ENCODE measurements around the gene BARHL1.

The BARHL1 gene

GRCh38 chr9:132609184-132609583 is 26.8 kb downstream of the BARHL1 start:
- TF ChIP-seq CTCF (IDR thresholded peaks at IDR 0.05; ENCODE audit: control insufficient read depth, extremely low read depth, insufficient read depth) = no peak
- DNase-seq (ENCODE audit: low read depth) = no peak

GRCh38 chr9:132609829-132610228 is 27.4 kb downstream of the BARHL1 start:
- DNase-seq (ENCODE audit: low read depth) = no peak
- H3K4me3 ChIP-seq (ENCODE audit: low read depth, low read length) = no peak overlapping the region
- TF ChIP-seq CTCF (IDR thresholded peaks at IDR 0.05; ENCODE audit: control insufficient read depth, extremely low read depth, insufficient read depth) = no peak

More at GRCh38 chr9:132609184-132609583, 26.8 kb downstream of the BARHL1 start:
- H3K4me3 ChIP-seq (ENCODE audit: low read depth, low read length) = no peak overlapping the region

DNA sequence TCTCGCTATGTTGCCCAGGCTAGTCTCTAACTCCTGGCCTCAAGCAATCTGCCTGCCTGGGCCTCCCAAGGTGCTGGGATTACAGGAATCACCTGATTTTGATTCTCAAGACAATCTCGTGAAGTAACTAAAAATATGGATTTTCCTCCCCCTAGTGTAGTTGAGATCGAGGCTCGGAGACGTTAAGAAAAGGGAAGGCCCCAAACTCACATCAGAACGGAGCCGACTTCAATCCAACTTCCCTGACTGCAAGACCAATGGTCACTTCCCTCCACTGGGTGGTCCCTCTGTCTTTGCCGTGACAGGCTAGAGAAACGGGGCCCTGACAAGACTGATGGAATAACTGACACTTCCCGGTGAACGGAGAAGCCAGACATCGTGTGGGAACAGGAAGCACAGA is 28.3 kb downstream of the BARHL1 start:
- H3K4me3 ChIP-seq (ENCODE audit: low read depth, low read length) = no peak overlapping the region
- no peak for DNase-seq (ENCODE audit: low read depth)
- no peak for TF ChIP-seq CTCF (IDR thresholded peaks at IDR 0.05; ENCODE audit: control insufficient read depth, extremely low read depth, insufficient read depth)

DNA sequence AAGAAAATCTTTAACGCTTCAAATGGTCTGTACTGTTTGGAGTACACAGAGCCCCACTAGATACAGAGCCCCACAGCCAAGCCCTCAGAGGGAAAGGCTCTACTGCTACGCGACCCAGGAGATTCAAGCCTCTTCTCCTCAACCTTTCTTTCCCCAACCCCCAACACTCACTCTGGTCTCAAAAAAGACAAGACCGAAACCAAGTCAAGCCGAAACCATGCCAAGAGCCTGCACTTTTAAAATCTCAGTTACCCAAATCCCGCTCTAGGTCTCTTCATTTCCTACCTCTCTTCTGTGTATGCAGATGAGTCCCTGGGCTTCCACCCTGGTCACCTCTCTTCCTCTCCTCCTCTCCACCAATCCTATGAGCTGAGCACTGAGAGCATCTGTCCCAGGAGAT is 31.9 kb downstream of the BARHL1 start:
- TF ChIP-seq CTCF (IDR thresholded peaks at IDR 0.05; ENCODE audit: control insufficient read depth, extremely low read depth, insufficient read depth) = no peak
- DNase-seq (ENCODE audit: low read depth) = no peak
- H3K4me3 ChIP-seq (ENCODE audit: low read depth, low read length) = no peak overlapping the region

DNA sequence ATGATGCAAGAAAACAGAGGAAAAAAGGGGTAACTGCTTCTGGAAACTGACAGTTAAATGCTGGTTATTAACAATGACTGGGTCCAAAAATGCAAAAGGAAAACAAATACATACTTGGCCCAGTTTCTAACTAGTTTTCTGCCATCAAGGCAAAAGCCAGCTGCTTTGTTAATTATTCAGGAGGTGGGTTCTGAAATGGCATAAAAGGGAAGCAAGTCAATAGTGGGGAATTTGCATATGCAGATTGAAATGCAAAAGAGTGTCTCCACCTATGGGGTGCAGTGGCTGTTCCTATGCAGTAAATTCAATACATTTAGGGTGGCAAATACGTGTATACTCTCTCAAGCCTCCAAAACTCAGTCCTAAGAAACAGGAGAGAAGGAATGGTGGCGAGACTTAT is 33.4 kb downstream of the BARHL1 start:
- no peak for TF ChIP-seq CTCF (IDR thresholded peaks at IDR 0.05; ENCODE audit: control insufficient read depth, extremely low read depth, insufficient read depth)
- H3K4me3 ChIP-seq (ENCODE audit: low read depth, low read length) = no peak overlapping the region
- DNase-seq (ENCODE audit: low read depth) = no peak

- no peak for DNase-seq (ENCODE audit: low read depth)
- H3K4me3 ChIP-seq (ENCODE audit: low read depth, low read length) = no peak overlapping the region
- no peak for TF ChIP-seq CTCF (IDR thresholded peaks at IDR 0.05; ENCODE audit: control insufficient read depth, extremely low read depth, insufficient read depth)
These were observed 34.3 kb downstream of the BARHL1 start for GRCh38 chr9:132616725-132617124.

DNA sequence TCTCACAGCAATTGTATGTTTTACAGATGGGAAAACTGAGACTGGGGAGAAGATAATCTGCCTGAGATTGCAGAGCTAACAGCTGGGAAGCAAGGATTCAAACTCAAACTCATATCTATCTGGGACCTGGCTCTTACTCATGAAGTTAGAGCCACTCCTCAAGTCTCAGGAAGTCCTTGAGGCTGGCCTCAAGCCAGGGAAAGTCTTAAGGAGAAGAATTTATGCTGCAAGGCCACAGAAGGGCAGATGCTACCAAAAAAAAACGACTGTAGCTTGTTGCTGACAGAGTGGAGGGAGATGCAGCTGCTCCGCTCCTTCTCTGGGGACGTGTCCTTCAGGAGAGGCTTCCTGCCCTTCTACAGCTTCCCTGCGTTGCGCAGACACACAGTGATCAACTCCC is 39.8 kb downstream of the BARHL1 start:
- no peak for TF ChIP-seq CTCF (IDR thresholded peaks at IDR 0.05; ENCODE audit: control insufficient read depth, extremely low read depth, insufficient read depth)
- no peak for DNase-seq (ENCODE audit: low read depth)
- no peak overlapping the region for H3K4me3 ChIP-seq (ENCODE audit: low read depth, low read length)

Measured in LNCaP clone FGC (cell line).